ENCODE results near the gene PMPCA. TPM values are rescaled to one million over a fixed set of nuclear protein-coding genes. Genes with fewer than 3 reads are reported as not detected.

The PMPCA gene
- total RNA-seq, 4 donors from 2014 or later, result 29.4 to 38.7 (median 33.5) TPM

DNA sequence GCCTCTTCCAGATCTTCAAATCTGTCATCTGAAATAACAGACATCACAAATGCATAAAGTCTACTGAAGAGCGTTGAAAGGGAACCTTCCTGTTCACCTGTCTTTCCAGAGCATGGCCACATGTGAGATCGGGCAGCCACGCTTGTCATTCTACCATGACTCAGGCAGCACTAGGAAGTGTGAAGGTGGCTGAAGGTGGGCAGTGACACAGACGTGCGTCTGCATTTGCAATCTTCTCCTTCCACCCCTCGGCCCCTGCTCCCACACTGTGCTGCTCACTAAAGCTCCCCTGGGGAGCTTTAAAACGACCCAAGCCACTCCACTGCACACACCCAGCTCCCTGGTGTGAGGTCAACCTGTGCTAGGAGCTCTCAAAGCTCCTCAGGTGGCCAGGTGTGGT lies 2.5 kb upstream of the PMPCA start:
- Histone ChIP-seq H3K4me3 (no peak overlapping the region), H3K27ac (no peak overlapping the region), H3K4me1 (peaks cover 27 to 63% (median 28%) of the 10 kb centered on the region in 3 donors), H3K9me3 (no peaks in the 10 kb centered on the region), H3K36me3 (peaks cover 9 to 63% (median 15%) of the 10 kb centered on the region in 3 donors), H3K27me3 (no peaks in the 10 kb centered on the region)
- DNase-seq, result no peak
- intact Hi-C loops (cut with DNase I), result no loop called here
- 88% methylated on average over 5 of the region's 7 CpGs for WGBS, 2 donors
- TF ChIP-seq POLR2A (IDR thresholded peaks at IDR 0.05), result no peak
- TF ChIP-seq, protein P1, sequence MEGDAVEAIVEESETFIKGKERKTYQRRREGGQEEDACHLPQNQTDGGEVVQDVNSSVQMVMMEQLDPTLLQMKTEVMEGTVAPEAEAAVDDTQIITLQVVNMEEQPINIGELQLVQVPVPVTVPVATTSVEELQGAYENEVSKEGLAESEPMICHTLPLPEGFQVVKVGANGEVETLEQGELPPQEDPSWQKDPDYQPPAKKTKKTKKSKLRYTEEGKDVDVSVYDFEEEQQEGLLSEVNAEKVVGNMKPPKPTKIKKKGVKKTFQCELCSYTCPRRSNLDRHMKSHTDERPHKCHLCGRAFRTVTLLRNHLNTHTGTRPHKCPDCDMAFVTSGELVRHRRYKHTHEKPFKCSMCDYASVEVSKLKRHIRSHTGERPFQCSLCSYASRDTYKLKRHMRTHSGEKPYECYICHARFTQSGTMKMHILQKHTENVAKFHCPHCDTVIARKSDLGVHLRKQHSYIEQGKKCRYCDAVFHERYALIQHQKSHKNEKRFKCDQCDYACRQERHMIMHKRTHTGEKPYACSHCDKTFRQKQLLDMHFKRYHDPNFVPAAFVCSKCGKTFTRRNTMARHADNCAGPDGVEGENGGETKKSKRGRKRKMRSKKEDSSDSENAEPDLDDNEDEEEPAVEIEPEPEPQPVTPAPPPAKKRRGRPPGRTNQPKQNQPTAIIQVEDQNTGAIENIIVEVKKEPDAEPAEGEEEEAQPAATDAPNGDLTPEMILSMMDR (IDR thresholded peaks at IDR 0.05), result no peak

DNA sequence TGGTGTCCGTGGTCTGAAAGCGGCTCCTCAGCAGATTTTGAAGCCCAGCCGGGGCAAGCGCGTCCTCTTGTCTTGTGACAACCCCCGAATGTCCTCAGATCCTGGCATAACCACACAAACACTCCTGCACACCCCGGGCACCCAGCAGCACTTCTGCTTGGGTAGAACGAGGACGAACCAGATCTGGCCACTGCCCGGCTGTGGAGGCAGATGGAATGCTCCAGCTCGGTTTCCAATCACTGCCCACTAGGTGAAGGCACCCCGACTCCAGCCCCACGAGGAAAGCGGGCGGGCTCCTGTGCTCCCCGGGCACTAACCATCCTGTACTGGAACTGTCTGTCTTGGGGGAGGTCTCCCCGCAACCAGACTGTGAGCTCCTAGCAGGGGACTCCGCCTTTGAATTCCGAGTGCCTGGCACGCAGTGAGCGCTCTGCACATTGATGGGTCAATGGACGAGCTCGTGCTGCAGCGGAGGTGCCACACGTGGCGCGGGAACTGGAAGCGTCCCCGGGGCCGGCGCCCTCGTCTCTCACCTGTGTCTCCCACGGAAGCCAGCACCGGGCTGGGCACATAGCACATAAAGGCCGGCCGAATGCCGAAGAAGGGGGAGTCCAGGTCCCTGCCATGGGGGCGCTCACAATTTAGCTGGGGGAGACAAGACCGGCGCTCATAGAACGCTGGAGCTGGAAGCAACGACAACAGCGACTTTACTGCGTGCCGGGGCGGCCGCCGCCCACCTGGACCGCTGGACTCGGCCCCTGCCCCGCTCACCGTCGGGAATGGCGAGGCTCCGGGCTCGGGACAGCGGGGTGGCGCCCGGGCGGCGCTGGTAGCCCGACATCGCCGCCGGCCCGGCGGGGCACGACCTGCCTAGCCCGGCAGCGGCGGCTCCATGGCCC lies 652 bp upstream of the PMPCA start:
- WGBS, 2 donors, result 3 to 18% methylated on average over 7 to 14 of the region's 71 CpGs

DNA sequence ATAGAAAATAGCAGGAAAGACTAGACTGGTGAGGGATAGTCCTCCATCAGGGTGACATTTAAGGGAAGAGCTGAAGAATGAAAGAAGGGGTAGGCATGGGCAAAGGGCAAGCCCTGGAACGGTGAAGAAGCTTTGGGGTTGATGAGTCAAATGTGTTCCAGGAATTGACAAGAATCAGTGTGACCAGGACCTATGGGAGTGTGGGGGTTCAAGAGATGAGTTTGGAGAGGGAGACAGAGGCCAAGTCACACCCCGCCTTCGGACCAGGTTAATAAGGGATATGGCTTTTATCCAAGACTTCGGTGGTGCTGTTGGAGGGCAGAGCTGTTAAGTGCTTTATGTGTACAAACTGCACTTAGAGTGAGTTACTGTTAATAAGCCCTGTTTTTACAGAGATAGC lies 920 bp downstream of the PMPCA start:
- no peaks in the 10 kb centered on the region for H3K9me3 ChIP-seq
- peaks cover 20 to 63% (median 36%) of the 10 kb centered on the region in 3 donors for H3K36me3 ChIP-seq
- no peak for DNase-seq
- no peaks in the 10 kb centered on the region for H3K27me3 ChIP-seq
- H3K4me1 ChIP-seq, result peaks cover 23 to 38% (median 28%) of the 10 kb centered on the region in 3 donors
- H3K27ac ChIP-seq, result peak overlapping the region in 2 of 4 donors; percentile 87 to 90
- H3K4me3 ChIP-seq, result peak overlapping the region; percentile 74 to 100 (median 88)
- TF ChIP-seq POLR2A (IDR thresholded peaks at IDR 0.05), result no peak
- TF ChIP-seq, protein P1 (IDR thresholded peaks at IDR 0.05), result no peak
- intact Hi-C loops (cut with DNase I), result no loop called here
- WGBS, 2 donors, result 30 to 39% methylated on average over 4 of the region's 4 CpGs

More for the DNA sequence above, 652 bp upstream of the PMPCA start:
- intact Hi-C loops (cut with DNase I), result no loop called here
- Histone ChIP-seq H3K36me3 (peaks cover 20 to 63% (median 26%) of the 10 kb centered on the region in 3 donors), H3K4me3 (peak overlapping the region; percentile 74 to 100 (median 88)), H3K4me1 (peaks cover 24 to 53% (median 28%) of the 10 kb centered on the region in 3 donors), H3K27ac (peak overlapping the region; percentile 72 to 92 (median 88)), H3K9me3 (no peaks in the 10 kb centered on the region), H3K27me3 (no peaks in the 10 kb centered on the region)
- TF ChIP-seq POLR2A (IDR thresholded peaks at IDR 0.05), result no peak
- TF ChIP-seq, protein P1 (IDR thresholded peaks at IDR 0.05), result no peak
- no peak for DNase-seq

DNA sequence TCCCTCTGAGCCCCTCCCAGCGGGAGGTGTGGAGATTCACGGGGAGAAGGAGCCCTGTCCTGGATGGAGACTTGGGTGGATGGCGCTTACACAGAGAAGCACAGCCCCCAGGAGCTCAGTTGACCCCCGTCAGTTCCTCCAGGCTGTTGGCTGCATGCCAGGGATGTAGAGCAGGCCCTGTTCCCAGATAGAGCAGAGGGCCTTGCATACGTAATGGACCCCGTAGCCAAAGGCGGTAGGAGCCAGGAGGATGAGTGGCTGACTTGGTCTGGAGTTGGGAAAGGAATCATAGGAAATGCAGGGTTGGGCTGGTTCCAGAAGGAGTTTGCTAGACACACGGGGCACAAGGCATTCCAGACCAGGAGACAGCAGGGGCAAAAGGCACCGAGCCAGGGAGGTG lies 2.5 kb downstream of the PMPCA start:
- WGBS, 2 donors, result 72 to 76% methylated on average over 2 to 5 of the region's 9 CpGs
- Histone ChIP-seq H3K27ac (no peak overlapping the region), H3K4me3 (no peak overlapping the region), H3K9me3 (no peaks in the 10 kb centered on the region), H3K27me3 (no peaks in the 10 kb centered on the region), H3K4me1 (peaks cover 23 to 38% (median 28%) of the 10 kb centered on the region in 3 donors), H3K36me3 (peaks cover 21 to 63% (median 40%) of the 10 kb centered on the region in 3 donors)
- intact Hi-C loops (cut with DNase I), result no loop called here
- TF ChIP-seq, protein P1 (IDR thresholded peaks at IDR 0.05), result no peak
- no peak for TF ChIP-seq POLR2A (IDR thresholded peaks at IDR 0.05)
- DNase-seq, result no peak

DNA sequence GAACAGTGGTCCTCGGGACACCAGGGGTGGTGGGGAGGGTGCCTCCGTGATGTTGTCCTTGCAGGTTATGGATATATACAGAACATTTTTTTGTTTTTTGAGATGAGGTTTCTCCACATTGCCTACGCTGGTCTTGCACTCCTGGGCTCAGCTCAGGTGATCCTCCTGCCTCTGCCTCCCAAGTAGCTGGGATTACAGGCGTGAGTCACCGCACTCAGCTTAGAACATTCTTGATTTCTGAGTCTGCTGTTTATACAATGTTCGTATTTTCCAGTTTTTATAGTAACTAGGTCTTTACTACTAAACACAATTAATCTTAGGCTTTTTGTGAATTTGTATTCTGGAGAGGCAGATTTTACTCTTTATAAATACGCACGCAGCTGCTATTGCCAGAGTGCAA lies 6.0 kb downstream of the PMPCA start:
- Histone ChIP-seq H3K36me3 (peaks cover 39 to 97% (median 63%) of the 10 kb centered on the region in 3 donors), H3K9me3 (no peaks in the 10 kb centered on the region), H3K27ac (no peak overlapping the region), H3K4me1 (peaks cover 6 to 15% (median 7%) of the 10 kb centered on the region in 3 donors), H3K4me3 (no peak overlapping the region), H3K27me3 (no peaks in the 10 kb centered on the region)
- no peak for DNase-seq
- no peak for TF ChIP-seq POLR2A (IDR thresholded peaks at IDR 0.05)
- TF ChIP-seq, protein P1 (IDR thresholded peaks at IDR 0.05), result no peak
- intact Hi-C loops (cut with DNase I), result no loop called here
- WGBS, 2 donors, result 84 to 86% methylated on average over 8 of the region's 8 CpGs

Data from esophagus squamous epithelium (tissue), 5 donors.